ENCODE data around the gene NCOA1.

GRCh38 chr2:24766609-24767008 is 275.6 kb downstream of the NCOA1 start:
- TF ChIP-seq BCL11A (tag by site-specific recombination; IDR thresholded peaks at IDR 0.05; ENCODE audit: low read depth): no peak
- TF ChIP-seq REST (tag by site-specific recombination; IDR thresholded peaks at IDR 0.05): no peak
- TF ChIP-seq, protein P1, sequence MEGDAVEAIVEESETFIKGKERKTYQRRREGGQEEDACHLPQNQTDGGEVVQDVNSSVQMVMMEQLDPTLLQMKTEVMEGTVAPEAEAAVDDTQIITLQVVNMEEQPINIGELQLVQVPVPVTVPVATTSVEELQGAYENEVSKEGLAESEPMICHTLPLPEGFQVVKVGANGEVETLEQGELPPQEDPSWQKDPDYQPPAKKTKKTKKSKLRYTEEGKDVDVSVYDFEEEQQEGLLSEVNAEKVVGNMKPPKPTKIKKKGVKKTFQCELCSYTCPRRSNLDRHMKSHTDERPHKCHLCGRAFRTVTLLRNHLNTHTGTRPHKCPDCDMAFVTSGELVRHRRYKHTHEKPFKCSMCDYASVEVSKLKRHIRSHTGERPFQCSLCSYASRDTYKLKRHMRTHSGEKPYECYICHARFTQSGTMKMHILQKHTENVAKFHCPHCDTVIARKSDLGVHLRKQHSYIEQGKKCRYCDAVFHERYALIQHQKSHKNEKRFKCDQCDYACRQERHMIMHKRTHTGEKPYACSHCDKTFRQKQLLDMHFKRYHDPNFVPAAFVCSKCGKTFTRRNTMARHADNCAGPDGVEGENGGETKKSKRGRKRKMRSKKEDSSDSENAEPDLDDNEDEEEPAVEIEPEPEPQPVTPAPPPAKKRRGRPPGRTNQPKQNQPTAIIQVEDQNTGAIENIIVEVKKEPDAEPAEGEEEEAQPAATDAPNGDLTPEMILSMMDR (tag by site-specific recombination; IDR thresholded peaks at IDR 0.05): no peak
- no peak for TF ChIP-seq ZNF335 (tag by site-specific recombination; conservative IDR thresholded peaks at IDR 0.05)
- TF ChIP-seq SP2 (tag by site-specific recombination; IDR thresholded peaks at IDR 0.05): no peak
- TF ChIP-seq SETDB1 (IDR thresholded peaks at IDR 0.05; ENCODE audit: insufficient read length, low read length): no peak
- no peak for TF ChIP-seq ZNF645 (tag by site-specific recombination; IDR thresholded peaks at IDR 0.05)
- no peak for TF ChIP-seq ZFP3 (tag by site-specific recombination; IDR thresholded peaks at IDR 0.05; ENCODE audit: low read depth)
